Testis (tissue), 2 donors: ENCODE data around the gene NAV1.

Source experiments
- CTCF ChIP-seq, 3 experiments: fragments of 450-650 bp in 2 of 3; fragments of 200-600 bp in 1 of 3; sonication (generic) in 1 of 3; IDR thresholded peaks; one replicate each; pipeline ENCODE4 v1.5.1; 2016 to 2019; ENCODE audit warnings: antibody characterized with exemption in 3 of 3, mild to moderate bottlenecking in 2 of 3, moderate library complexity in 1 of 3
- POLR2A ChIP-seq: fragments of 450-650 bp; IDR thresholded peaks from one replicate; pipeline ENCODE4 v1.6.1; 2017; ENCODE audit warnings: antibody characterized with exemption, mild to moderate bottlenecking, moderate library complexity

GRCh38 chr1:201570181-201570885 lies 31.4 kb downstream of the NAV1 start:
- TF ChIP-seq CTCF (IDR thresholded peaks at IDR 0.05) = no peak
- TF ChIP-seq POLR2A = no peak
